T1000 (cell line): ENCODE measurements around the gene KIF5C.
"Not testable (repeated sequence)": the region's sequence is repeated elsewhere in the genome, so short reads cannot be mapped to it uniquely, and the experiment has no call there.

Experiments
- DNase-seq: peaks from one replicate; lab custom pipeline; 2025; ENCODE audit warnings: mixed read lengths; lab: John Stamatoyannopoulos, UW

Gene KIF5C

DNA sequence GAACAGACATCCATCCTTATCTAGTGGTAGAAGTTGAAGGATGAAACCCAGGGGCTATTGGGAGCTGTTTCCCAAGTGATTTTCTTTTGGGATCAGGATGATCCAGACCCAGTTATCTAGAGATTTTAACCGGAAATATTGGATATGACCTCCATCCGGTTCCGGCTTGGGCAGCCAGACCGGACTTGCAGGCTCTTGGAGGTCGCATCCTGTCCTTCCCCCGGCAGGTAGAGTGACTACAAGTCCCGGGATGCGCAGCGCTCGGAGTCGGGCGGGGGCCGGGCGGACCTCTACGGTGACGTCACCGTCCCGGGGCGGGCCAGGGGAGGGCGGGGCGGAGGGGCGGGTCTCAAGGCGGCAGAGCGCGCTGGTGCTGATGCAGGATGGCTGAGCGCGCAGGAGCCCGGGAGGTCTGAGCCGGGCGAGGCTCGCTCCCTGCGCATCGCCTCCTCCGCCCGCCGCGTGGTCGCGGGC lies at the start of gene KIF5C:
Gene KIF5C (plus strand): TSS at position 360 of the 474 bp plus-strand sequence. CDS start 391 bp downstream, outside the sequence.
- peak; percentile 84 for DNase-seq

DNA sequence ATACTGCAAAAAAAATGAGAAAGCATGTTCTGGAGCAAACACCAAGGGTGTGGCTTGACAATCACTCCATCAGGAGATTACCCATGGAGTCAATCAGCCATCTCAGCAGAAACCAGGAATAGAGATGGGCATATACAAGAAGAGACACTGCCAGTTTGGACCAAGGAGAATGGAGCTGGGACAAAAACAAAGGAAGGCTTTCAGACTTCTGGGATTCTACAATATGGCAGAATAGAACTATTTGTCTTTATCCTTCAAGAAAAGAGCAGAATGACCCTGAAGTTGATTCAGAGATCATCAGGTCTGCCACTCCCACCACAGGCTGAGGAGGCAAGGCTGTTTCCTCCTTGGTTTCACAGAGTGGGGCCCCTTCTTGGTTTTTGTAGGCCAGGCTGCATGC lies 48.2 kb upstream of the KIF5C start:
- no peak for DNase-seq

DNA sequence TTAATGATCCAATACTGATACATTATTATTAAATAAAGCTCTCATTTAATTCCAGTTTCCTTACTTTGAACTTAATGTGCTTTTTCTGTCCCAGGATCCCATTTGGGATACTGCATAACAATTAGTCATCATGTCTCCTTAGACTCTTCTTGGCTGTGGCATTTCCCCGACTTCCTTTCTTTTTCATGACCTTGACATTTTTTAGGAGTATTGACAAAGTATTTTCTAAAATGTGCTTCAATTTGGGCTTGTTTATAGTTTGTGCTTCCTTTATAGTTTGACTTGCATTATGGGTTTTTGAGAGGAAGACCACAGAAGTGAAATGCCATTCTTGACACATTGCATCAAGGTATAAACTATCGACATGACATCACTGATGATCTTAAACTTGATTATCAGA lies 46.1 kb upstream of the KIF5C start:
- no peak for DNase-seq

DNA sequence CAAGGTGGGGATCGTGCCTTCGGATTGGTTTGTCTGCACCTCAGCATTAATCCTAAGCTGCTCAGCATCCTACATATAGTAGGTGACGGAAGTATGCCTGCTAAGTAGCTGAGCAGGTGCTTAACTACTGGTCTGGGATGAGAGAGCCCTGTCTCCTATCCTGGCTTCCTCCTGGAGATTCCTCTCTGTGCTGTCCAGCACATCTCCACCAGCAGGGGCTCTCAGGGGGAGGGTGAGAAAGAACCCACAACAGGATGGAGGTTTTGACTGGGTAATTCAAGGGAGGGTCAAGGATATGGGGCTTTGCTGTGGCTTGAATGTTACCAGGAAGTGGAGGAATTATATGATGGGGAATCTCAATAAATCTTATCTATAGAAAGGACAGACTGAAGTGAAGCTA lies 45.4 kb upstream of the KIF5C start:
- no peak for DNase-seq

DNA sequence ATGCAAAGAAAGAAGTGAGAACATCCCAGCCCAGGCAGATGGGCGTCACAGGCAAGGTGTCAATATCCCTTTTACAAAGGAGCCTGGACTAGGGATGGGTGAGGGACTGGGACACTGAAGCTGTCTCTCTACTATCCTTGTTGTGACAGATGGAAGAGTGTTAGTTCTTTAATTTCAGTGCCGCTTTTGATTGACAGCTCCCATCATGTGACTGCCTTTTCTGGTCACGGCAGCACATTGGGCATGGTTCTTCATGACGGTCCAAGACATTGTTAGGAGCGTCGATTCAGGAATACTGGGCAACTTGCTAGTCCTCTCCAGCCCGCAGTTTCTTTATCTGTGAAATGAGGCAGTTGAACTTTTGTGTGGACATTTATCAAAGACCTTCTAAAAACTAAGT lies 42.4 kb upstream of the KIF5C start:
- no peak for DNase-seq

DNA sequence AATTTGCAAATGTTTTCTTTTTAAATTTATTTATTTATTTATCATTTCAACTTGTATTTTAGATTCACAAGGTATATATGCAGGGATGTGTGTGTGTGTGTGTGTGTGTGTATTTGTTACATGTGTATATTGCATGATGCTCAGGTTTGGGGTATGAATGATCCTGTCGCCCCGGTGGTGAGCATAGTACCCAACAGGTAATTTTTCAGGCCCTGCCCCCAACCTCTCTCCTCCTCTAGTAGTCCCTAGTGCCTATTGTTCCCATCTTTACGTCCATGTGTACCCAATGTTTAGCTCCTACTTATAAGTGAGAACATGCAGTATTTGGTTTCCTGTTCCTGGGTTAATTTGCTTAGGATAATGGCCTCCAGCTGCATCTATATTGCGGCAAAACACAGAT lies 33.0 kb upstream of the KIF5C start:
- no peak for DNase-seq

DNA sequence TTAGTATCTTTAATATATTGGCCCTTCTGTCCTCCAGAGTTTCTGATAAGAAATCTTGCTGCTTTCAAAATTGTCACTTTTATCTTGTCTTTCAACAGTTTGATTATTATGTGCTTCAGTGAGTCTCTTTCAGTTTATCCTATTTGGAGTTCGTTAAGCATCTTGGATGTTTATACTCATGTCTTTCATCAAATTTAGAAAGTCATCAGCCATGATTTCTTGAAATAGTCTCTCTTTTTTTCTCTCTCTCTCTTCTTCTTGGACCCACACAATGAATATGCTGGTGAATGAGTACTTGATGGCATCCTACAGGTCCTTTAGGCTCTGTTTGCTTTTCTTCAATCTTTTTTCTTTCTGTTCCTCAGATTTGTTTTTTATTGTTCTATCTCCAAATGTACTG lies 26.9 kb upstream of the KIF5C start:
- DNase-seq: no peak

DNA sequence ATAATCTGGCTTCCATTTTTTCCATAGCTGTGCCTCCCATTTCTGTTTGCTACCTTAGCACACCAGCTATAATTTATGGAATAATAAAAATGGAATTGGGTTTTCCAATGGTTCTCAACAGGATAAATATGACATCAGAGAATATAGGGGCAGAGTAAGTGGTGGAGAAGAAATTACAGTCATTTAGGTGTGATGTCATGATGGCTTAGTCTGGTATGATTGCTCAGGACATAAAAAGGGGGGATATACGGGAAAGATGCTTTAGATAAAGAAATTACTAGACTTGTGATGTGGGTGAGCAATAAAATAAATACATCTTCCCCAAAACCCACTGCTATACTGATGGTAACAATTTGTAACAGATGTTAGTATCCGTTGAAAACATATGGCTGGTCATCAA lies 21.6 kb upstream of the KIF5C start:
- DNase-seq: no peak

DNA sequence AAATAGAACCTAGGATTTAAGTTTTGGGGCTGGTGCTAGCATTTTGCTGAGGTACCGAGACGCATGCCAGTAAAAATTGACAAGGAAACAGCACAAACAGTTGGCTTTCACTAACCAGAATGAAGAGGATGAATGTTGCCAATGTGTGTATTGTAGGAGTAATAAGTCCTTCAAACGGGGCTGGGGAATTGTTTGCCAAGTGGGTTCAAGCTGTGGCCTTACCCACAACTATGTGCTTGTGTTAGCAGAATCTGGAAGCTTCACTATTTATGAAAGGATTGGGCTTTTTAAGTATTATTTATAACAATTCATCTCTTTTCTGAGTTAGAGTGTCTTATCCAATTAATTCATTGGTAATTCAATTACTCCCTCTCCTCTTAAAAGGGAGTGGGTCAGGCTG lies 15.0 kb upstream of the KIF5C start:
- DNase-seq: no peak

DNA sequence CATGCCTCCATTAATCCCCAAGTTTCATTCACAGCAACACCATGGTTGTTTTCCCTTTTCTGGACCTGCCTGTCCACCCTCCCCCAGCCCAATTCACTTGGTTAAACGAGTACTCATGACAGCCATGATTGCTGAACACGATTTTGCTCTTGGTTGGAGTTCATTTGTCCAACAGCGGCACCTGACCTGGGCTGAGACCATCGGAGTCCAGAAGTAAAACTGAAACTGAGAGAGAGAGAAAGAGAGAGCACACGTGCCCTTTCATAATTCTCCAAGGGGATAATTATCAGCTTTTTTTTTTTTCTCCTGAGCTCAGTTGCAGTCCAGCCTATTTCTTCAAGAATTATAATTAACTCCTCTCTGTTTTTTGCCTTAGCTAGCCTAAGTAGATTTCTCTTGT lies 13.7 kb upstream of the KIF5C start:
- DNase-seq: no peak

DNA sequence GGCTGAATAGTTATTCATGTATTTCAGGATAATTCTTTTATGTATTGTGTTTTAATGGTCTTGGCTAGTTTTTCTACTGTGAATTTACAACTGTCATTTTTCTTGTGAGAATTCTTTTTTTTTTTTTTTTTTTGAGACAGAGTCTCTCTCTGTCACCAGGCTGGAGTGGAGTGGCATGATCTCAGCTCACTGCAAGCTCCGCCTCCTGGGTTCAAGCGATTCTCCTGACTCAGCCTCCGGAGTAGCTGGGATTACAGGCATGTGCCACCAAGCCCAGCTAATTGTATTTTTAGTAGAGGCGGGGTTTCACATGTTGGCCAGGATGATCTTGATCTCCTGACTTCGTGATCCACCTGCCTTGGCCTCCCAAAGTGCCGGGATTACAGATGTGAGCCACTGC lies 12.5 kb upstream of the KIF5C start:
- not testable (repeated sequence) for DNase-seq

DNA sequence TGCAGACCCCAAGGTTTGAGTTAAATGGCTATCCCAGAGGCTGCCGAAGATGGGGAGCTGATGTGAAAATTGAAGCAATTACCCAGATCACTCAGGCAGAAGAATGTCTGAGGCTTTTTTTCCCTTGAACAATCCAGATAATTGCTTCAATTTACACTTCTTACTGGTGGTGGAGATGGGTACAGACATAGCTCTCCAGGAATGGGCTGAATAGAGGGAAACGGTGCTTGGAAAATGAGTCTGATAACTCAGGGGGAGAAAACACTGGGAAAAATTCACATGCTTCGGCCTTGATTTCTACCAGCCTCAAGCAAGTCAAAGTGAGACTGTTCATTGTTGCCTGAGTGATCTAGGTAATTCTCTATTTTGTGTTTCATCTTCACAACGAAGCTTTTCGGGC lies 9.5 kb upstream of the KIF5C start:
- DNase-seq: no peak

DNA sequence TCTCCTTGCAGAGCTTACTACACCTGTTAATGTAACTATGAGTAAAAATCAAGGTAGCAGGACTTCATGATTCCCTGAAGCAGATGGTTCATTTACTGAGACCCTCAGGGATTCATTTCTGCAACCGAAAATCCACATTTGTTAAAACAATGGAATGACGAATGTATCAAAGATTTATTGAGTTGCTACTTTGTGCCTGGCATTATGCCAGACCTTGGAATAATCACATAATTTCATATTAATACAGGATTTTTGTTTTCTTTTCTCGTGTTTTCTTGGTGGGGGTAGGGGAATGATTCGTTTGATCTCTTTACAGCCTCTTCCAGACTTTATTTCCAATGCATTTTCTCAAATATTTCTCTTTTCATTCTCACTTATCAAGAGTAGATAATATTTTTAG lies 8.9 kb upstream of the KIF5C start:
- no peak for DNase-seq

DNA sequence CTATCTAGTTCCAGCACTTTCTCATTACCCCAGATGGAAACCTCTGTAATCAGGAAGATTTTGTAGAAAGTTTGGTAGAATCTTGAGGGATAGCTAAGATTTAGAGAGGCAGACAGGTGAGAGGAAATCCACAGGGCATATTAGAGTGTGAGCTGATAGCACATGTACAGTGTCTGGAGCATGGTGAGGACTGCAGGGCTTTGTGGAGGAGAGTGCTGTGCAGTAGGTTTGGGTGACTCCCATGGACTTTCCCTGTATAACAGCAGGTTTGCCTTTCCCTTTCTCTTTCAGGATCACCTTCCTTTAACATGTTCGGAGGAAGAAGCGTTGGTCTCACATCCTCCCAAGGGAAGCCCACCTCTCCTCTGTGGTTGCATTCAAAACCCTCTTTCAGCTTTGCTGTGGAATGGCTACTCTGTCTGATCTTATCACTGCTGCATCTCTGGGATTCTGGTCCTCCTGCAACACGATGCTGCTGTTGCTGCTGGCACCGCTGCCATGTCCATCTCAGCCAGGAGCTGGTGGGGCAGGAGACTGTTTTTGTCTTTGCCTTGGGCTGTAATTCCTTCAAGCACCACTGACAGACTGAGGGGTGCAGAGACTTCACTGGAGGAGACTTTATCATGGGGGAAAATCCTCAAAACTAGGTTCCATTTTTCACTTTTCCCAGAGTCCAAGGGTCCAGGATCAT lies 7.8 kb upstream of the KIF5C start:
- no peak for DNase-seq

DNA sequence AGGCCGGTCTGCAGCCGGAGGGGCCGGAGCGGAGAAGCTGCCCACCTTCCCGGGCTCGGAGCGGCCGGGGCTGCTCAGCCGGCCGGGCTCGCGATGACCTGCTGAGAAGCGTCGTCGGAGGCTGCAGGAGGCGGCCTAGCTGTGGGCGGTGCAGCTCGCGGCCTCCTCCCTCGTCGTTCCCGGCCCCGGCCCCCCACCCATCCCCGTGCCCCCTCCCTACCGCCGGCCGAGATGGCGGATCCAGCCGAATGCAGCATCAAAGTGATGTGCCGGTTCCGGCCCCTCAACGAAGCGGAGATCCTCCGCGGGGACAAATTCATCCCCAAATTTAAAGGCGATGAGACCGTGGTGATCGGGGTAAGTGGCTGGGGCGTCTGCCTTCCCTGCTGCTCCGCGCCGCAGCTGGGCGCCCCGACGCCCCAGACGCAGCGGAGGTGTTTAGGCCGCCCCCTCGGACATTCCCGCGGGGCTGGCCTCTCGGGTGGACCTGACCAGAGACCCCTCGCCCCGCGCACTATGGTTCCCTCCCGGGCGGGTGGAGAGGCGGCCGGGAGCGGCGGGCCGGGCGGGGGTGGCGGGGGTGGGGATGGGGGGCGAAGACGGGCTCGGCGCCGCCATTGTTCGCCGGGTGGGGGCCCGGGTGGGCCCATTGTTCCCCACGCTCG lies 492 bp downstream of the KIF5C start:
- no peak for DNase-seq

DNA sequence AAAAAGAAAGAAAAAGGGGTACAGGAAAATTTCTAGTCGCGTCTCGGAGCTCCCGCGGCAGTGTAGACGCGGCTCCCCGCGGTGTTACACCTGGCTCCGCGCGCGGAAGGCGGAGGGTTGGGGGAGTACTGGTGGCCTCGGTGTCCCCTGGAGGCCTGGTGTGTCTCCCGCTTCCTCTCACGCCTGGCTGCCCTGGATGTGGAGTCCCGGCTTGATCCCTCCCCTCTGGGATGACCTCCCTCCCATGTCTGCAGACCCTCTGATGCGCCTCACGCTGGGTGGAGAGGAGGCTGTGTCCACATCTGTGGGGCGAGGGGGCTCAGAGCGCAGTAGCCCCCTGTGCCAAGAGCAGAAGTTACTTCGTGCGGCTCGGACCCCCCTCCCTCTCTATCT lies 1.2 kb downstream of the KIF5C start:
- no peak for DNase-seq

DNA sequence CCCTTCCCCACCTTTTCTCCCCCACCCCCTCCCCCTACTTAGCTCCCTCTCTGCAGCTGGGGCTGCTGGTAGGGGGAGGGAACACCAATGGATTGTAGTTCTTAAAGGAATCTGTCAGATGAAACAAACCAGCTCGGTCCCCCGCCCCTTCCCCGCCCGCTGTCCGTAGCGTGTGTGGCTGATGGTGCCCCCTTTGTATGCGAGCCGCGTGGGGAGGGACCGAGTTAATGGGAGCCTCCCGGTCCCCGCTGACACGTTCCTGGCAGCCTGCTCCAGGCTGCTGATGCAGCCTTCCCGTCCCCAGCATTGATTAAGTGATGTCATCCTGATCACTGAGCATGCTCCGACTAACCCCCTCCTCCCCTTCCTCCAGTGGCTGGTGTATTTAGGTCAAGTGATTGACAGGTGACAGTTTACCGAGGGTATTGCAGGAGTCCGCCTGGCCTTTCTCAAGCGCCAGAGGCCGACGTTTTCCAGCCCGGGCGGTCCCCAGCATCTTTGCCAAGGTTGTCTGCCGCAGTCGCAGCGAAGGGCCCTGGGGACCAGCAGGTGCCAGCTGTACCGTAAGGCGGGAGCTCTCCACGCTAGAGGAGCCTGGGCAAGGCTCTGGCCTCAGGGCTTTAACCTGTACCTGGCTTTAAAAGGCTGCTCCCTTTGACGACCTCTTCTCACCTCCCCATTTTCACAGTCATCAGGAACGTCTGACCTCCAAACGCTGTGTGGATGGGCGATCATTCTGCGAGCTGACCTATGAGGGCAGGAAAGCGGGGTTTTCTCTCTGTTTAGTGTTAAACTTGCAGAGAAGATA lies 1.8 kb downstream of the KIF5C start:
- no peak for DNase-seq

DNA sequence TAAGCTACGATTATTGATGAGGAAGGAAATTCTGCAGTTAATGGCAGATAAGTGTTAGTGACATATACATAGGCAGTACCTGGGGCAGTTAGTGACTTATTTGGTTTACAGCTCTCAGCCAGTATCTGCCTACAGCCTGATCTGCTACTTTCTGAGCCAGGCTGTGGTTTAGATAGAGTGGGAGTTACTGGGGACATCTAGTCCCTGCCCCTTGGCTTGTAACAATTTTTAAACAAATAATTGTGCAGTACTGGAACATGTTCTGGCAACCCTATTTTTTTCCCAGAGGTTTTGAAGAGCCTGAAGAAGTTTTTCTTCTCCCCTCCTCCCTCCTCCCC lies 2.3 kb downstream of the KIF5C start:
- no peak for DNase-seq

DNA sequence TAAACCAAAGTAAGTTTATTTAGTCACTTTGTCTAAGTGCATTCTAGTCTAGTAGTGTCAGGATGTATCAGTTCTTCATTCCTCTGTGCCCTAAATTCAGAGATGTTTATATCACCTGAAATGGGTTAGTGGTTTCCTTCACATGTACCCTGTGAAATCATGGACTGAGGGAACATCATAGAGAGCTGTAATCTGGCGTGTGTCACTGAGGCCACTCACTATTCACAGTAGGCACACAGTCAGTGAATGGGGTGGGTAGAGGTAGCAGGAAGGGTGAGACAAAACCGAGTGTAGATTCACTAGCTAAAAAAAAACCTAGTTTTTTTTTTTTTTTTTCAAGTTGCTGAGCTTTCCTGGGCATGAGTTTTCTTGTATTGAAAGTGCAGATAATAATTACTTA lies 5.6 kb downstream of the KIF5C start:
- DNase-seq: no peak

DNA sequence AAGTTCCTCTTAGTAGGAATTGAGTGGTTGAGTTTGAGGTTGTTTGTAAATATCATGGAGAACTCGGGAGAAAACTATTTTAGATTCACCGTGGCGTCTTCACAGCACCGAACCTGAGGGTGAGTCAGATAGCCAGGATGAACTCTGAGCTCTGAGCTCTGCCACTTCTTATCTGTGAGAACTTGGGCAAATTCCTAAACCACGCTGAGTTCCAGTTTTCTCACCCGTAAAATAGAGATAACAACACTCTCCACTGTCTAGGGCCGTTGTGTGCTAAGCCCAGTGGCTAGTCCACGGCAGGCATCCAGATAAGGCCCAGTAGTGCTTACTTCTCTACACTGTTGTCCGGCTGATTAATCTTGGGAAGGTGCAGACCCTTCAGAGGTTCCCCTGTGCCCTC lies 7.0 kb downstream of the KIF5C start:
- DNase-seq: no peak

DNA sequence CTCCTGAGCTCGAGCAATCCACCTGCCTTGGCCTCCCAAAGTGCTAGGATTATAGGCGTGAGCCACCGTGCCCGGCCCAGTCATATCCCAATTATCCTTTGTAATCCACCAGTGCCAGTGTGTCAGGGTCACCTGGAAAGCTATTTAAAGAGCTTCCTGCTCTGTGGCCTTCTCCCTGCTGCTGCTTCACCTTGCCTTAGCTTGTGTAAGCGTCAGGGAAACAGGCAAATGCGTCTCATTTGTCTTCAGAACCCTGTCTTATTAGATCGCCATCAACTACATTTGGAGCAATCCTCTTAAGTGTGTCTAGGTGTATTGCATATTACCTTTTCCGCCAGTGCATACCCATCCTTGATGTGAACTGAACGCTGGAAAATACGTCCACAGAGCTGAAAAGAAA lies 10.2 kb downstream of the KIF5C start:
- no peak for DNase-seq

DNA sequence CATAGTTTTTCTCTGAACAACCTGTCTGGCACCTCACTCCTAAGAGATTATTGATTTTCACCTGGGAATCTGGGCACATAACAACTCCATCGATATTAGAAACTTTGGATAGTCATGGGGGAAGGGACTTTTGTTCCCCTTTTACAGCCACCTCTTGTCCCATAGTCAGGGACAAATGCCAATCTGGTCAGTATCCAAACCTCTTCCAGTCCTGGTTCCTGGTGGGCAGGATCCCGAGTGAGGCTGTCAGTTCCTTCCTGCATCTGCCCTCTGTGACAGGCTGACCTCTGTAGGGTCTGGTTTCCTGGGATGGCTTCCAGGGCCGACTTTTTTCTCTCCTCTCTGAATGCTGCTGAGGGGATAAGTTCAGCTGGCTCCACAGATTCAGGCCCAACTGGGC lies 11.0 kb downstream of the KIF5C start:
- DNase-seq: no peak

DNA sequence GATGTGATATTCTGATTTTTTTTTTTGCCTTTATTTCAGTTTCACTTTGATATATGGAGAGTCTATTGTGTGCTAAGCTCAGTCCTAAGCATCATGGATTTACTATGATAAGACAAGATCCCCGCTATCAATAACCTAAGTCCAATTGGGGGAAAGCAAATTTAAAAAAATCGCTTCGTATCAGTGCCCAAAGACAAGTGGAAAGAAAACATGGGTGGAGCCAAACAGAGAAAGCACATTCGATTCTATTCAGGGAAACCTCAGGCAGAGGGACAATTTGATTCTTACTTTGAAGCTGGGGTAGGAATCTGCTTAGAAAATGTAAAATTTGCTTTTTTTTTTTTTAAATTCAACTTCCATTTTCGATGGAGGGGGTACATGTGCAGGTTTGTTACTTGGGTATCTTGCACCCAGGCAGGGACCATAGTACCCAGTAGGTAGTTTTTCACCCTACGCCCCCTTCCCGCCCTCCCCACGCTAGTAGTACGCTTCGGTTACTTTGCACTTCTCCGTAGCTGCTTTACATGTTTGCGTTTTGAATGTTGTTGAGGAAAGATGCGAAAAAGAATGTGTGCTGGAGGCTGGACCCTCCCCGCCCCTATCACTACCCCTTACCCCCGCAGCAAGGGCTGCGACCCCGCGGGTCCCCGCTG lies 12.4 kb downstream of the KIF5C start:
- no peak for DNase-seq
